Omental fat pad (tissue), 4 donors: ENCODE measurements around the gene ZNFX1. TPM values are rescaled to one million over a fixed set of nuclear protein-coding genes. Genes with fewer than 3 reads are reported as not detected.
"Not testable (repeated sequence)": the region's sequence is repeated elsewhere in the genome, so short reads cannot be mapped to it uniquely, and the experiment has no call there.

Experiments
- ATAC-seq: fragments of 150-250 bp; one replicate; pipeline ENCODE4 v1.9.1; 2016; ENCODE audit warnings: mild to moderate bottlenecking, moderate library complexity; ENCODE audit not compliant: low FRiP score
- DNase-seq: peaks from one replicate; pipeline ENCODE4 v3.0.0-alpha.2; 2019; ENCODE audit warnings: low spot score
- small RNA-seq: library from RNA; depleted of rRNA; stranded (forward); fragments of <200 nt; gene quantifications from one replicate; pipeline ENCODE3, GENCODE V24; 2016
- total RNA-seq, 4 donors: library from RNA; depleted of rRNA; stranded (reverse); fragments of >200 nt; gene quantifications; one replicate each; pipeline ENCODE4 v1.1.0, GENCODE V29; 2016
- TF ChIP-seq, protein P1 (sequence below), 3 donors: fragments of 450-650 bp; IDR thresholded peaks; one replicate each; pipeline ENCODE4 v1.5.1; 2016 to 2017; ENCODE audit warnings: antibody characterized with exemption in 3 of 3, mild to moderate bottlenecking in 3 of 3, moderate library complexity in 2 of 3

The ZNFX1 gene
- total RNA-seq, 4 donors from 2014 or later: 40.5 to 106 (median 54.8) TPM

DNA sequence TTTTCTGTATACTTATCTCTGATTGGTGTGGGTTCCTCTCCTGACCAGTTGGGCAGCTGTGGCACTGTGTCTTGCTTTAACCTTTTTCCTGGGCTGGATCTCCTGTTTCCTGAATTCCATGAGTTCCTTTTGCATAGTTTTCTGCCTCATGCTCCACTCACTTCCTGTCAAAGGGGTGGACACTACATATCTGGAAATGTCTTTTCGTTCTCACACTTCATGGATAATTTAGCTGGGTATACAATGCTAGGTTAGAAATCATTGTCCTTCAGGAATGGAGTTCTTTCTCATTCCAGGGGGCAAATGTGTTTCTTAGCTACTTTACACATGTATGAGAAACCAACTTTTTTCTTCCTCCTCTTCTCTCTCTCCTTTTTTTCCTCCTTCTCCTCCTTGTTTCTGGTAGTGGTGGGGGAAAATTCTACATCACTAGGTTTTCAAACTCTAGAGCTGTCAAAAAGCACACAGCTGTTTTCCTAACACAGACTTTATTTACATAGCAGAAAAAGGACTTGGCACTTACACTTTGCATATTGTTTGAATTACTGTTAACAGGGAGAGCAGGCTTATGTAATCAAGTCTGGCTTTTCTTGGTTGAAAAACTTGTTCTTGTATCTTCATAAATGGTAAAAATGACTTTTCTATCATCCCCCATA, 67.6 kb downstream of the ZNFX1 start:
- DNase-seq: no peak
- ATAC-seq: no peak
- TF ChIP-seq, protein P1, sequence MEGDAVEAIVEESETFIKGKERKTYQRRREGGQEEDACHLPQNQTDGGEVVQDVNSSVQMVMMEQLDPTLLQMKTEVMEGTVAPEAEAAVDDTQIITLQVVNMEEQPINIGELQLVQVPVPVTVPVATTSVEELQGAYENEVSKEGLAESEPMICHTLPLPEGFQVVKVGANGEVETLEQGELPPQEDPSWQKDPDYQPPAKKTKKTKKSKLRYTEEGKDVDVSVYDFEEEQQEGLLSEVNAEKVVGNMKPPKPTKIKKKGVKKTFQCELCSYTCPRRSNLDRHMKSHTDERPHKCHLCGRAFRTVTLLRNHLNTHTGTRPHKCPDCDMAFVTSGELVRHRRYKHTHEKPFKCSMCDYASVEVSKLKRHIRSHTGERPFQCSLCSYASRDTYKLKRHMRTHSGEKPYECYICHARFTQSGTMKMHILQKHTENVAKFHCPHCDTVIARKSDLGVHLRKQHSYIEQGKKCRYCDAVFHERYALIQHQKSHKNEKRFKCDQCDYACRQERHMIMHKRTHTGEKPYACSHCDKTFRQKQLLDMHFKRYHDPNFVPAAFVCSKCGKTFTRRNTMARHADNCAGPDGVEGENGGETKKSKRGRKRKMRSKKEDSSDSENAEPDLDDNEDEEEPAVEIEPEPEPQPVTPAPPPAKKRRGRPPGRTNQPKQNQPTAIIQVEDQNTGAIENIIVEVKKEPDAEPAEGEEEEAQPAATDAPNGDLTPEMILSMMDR (IDR thresholded peaks at IDR 0.05): no peak

DNA sequence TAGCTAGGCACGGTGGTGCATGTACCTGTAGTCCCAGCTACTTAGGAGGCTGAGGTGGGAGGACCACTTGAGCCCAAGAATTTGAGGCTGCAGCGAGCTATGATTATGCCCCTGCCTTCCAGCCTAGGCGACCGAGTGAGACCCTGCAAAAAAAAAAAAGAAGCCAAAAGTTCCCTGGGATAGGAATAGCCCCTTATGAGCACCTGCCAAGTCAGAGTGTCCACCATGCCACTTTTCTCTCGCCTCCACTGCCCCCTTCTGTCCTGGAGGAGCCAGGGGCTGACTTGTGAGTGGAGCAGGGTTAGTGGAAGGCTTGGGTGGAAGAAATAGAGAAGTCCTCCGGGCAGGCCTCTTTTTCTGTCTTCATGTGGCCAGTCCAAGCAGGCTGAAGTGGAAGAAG, 70.8 kb downstream of the ZNFX1 start:
- DNase-seq (no peak), ATAC-seq (no peak)
- TF ChIP-seq, protein P1 (IDR thresholded peaks at IDR 0.05): no peak

DNA sequence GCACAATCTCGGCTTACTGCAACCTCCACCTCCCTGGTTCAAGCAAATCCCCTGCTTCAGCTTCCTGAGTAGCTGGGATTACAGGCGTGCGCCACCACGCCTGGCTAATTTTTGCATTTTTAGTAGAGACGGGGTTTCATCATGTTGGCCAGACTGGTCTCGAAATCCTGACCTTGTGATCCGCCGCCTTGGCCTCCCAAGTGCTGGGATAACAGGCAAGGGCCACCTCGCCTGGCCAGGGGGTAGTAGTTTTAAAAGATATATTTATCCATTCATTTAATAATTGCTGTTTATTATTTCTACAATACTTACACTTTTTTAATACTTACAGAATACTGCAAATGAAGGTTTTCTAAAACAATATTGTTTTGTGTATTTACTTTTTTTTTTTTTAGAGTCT, 74.1 kb downstream of the ZNFX1 start:
- TF ChIP-seq, protein P1 (IDR thresholded peaks at IDR 0.05): no peak
- ATAC-seq (no peak), DNase-seq (no peak)

DNA sequence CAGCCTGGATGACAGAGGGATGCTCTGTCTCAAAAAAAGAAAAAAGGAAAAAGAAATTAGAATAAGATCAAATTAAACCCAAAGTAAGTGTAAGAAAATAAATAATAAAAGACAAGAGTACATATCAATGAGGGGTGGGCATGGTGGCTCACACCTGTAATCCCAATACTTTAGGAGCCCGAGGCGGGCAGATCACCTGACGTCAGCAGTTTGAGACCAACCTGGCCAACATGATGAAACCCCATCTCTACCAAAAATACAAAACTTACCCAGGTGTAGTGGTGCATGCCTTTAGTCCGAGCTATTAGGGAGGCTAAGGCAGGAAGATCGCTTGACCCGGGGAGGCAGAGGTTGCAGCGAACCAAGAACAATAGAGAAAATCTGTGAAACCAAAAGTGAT, 74.8 kb downstream of the ZNFX1 start:
- ATAC-seq (no peak), DNase-seq (no peak)
- TF ChIP-seq, protein P1 (IDR thresholded peaks at IDR 0.05): no peak

DNA sequence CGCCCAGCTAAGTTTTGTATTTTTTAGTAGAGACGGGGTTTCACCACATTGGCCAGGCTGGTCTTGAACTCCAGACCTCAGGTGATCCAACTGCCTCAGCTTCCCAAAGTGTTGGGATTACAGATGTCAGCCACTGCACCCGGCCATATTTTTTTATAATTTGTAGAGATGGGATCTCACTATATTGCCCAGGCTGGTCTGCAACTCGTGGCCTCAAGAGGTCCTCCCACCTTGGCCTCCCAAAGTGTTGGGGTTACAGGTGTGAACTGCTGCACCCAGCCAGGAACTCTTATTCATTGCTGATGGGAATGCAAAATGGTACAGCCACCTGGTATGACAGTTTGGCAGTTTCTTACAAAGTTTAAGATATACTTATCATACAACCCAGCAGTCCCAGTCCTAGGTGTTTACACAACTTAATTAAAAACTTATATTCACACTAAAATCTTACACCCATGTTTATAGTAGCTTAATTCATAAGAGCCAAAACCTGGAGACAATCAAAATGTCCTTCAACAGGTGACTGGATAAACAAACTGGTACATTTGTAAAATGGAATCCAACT, 78.0 kb downstream of the ZNFX1 start:
- ATAC-seq: no peak
- TF ChIP-seq, protein P1 (IDR thresholded peaks at IDR 0.05): no peak
- DNase-seq: no peak

DNA sequence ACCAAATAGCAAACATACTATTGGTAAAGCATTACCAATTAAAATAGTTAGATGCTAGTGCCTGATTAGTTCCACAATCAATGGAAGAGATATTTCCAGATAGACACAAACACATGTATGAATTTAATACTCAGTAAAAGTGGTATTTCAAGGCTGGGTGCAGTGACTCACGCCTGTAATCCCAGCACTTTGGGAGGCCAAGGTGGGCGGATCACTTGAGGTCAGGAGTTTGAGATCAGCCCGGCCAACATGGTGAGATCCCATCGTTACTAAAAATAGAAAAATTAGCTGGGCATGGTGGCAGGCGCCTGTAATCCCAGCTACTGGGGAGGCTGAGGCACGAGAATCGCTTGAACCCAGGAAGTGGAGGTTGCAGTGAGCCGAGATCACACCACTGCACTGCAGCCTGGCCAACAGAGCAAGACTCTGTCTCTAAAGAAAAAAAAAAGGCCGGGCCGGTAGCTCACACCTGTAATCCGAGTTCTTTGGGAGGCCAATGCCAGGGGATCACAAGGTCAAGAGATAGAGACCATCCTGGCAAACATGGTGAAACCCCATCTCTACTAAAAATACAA, 84.8 kb downstream of the ZNFX1 start:
- not testable (repeated sequence) for DNase-seq, ATAC-seq

Small RNA genes within 50 kb of the gene (small RNA-seq; reads per million reads assigned to genes)
- gene SNORD12B: 4,680 reads per million, percentile 99 among the genes with 10 or more reads in this experiment
- gene SNORD12C: 3,036 reads per million, percentile 99 among the genes with 10 or more reads in this experiment

Other genes starting within 250 kb of the ZNFX1 start
- gene CSE1L, start 231.7 kb downstream of the ZNFX1 start, total RNA-seq: 10 to 100 TPM; 29.9 to 37.8 (median 37.2) TPM
- gene STAU1, start 89.7 kb downstream of the ZNFX1 start, total RNA-seq: 10 to 100 TPM; 67.1 to 99.8 (median 75.0) TPM
- gene DDX27, start 58.6 kb downstream of the ZNFX1 start, total RNA-seq: 10 to 100 TPM; 23.6 to 36.3 (median 29.4) TPM
- gene KCNB1, start 204.6 kb upstream of the ZNFX1 start, total RNA-seq: 10 to 100 TPM; 15.0 to 34.4 (median 22.9) TPM